ENCODE data around the gene TRIP11. TPM values are rescaled to one million over a fixed set of nuclear protein-coding genes. Genes with fewer than 3 reads are reported as not detected.

TRIP11 gene
- total and polyA plus RNA-seq, 10 donors: 3.0 to 75.7 (median 44.5) TPM

- DNase-seq: no peak
- WGBS, 5 donors: 72 to 87% (median 83%) methylated on average over 8 of the region's 8 CpGs
- TF ChIP-seq CTCF (IDR thresholded peaks at IDR 0.05 in 8 of 11, conservative IDR thresholded peaks at IDR 0.05 in 3 of 11) (no peak), POLR2AphosphoS5 (IDR thresholded peaks at IDR 0.05) (no peak), POLR2A (IDR thresholded peaks at IDR 0.05) (no peak)
- Histone ChIP-seq H3K9me3 (no peaks in the 10 kb centered on the region), H3K27ac (no peak overlapping the region), H3K27me3 (replicated peaks in 1 of 7) (no peaks in the 10 kb centered on the region), H3K4me1 (peaks cover 0 to under 1% (median 0%) of the 10 kb centered on the region in 6 donors), H3K4me3 (no peak overlapping the region), H3K36me3 (no peaks in the 10 kb centered on the region)
- intact Hi-C loops (cut with DNase I; ENCODE audit: low total_unique reads): no loop called here
These were observed 86.5 kb downstream of the TRIP11 start for GRCh38 chr14:91953170-91953985.

- 9 to 16% (median 11%) methylated on average over 36 to 54 of the region's 54 CpGs for WGBS, 5 donors
- Histone ChIP-seq H3K4me1 (peaks cover 4 to 39% (median 13%) of the 10 kb centered on the region in 6 donors), H3K27ac (peak within 1 kb of the TSS in 7 of 8 donors; percentile 61 to 81 (median 71)), H3K4me3 (peak within 1 kb of the TSS; percentile 33 to 73 (median 40)), H3K36me3 (no peaks in the 10 kb centered on the region), H3K27me3 (replicated peaks in 1 of 7) (peaks cover 0 to 51% (median 18%) of the 10 kb centered on the region in 7 donors), H3K9me3 (no peaks in the 10 kb centered on the region)
- TF ChIP-seq CTCF (IDR thresholded peaks at IDR 0.05 in 8 of 11, conservative IDR thresholded peaks at IDR 0.05 in 3 of 11): no peak
- no peak for TF ChIP-seq POLR2A (IDR thresholded peaks at IDR 0.05)
- TF ChIP-seq POLR2AphosphoS5 (IDR thresholded peaks at IDR 0.05): peak in 2 of 3 donors; percentile 70 to 80
- peak; percentile 80 for DNase-seq
- intact Hi-C loops (cut with DNase I; ENCODE audit: low total_unique reads): no loop called here
These were observed 92.2 kb downstream of the TRIP11 start, which contains the start of gene FBLN5 for GRCh38 chr14:91947475-91948184. FBLN5 (minus strand) TSS chr14:91947694; CDS start chr14:91947229, 465 bp downstream.

- peak overlapping the region in 7 of 8 donors; percentile 61 to 81 (median 71) for H3K27ac ChIP-seq
- peak overlapping the region; percentile 33 to 73 (median 40) for H3K4me3 ChIP-seq
- intact Hi-C loops (cut with DNase I; ENCODE audit: low total_unique reads): no loop called here
- H3K36me3 ChIP-seq: no peaks in the 10 kb centered on the region
- no peaks in the 10 kb centered on the region for H3K9me3 ChIP-seq
- peaks cover 8 to 47% (median 17%) of the 10 kb centered on the region in 6 donors for H3K4me1 ChIP-seq
- no peak for DNase-seq
- 15 to 27% (median 18%) methylated on average over 30 to 38 of the region's 38 CpGs for WGBS, 5 donors
- TF ChIP-seq CTCF (IDR thresholded peaks at IDR 0.05 in 8 of 11, conservative IDR thresholded peaks at IDR 0.05 in 3 of 11): no peak
- H3K27me3 ChIP-seq (replicated peaks in 1 of 7): peaks cover 0 to 51% (median 18%) of the 10 kb centered on the region in 7 donors
These were observed 93.0 kb downstream of the TRIP11 start for GRCh38 chr14:91946622-91947474.

All from spleen (tissue), 11 donors.